Stimulated activated CD8-positive, alpha-beta memory T cell treated with anti-CD3 and anti-CD28 coated beads, Interleukin-12 subunit alpha, Interleukin-12 subunit beta, amount 100 ng/mL, for 4 hours (primary cell): ENCODE results near the gene KLK13.

Experiments
- DNase-seq: peaks from one replicate; pipeline ENCODE4 v3.0.0-alpha.2; 2020; ENCODE audit warnings: low read depth

Gene KLK13

DNA sequence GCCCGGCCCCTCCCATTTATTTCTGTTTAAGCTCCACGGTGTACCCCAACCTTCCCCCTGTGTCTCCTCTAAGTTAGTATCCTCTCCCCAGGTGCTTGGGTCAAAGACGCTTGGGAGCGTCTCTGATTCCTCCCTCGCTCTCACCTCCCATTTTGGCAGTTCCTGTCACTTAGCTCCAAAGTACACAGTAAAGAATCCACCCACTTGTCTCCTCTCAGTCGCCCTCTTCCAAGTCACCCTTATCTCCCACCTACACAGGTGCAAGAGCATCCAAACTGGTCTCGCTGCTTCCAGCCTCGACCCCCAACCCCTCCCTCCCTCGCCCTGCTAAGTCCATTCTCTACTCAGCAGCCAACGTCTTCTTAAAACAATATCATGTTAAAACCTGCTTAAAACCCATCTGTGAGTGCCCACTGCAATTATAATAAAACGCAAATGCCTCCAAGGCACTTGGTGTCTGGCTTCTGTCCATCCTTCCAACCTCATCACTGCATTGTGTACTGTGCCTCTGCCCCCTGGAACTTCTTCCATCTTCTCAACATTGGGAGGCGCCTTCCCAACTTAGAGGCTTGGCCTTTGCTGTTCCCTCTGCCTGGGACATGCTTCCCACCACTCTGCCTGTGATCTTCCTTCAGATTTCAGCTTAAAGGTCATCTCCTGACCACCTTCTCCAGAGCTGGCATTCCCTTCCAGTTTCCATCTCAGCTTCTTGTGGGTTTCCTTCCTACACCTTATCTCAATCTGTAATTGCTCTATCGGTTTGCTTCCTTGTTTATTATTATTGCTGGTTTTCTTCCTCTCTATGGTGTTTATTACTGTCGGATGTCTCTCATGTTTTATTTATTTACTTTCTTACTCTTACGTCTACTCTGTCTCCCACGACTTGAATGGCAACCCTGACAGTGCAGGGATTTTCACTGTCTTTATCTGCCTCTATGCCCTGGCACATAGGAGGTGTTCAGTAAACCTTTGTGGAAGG is 27.3 kb upstream of the KLK13 start:
- no peak for DNase-seq

DNA sequence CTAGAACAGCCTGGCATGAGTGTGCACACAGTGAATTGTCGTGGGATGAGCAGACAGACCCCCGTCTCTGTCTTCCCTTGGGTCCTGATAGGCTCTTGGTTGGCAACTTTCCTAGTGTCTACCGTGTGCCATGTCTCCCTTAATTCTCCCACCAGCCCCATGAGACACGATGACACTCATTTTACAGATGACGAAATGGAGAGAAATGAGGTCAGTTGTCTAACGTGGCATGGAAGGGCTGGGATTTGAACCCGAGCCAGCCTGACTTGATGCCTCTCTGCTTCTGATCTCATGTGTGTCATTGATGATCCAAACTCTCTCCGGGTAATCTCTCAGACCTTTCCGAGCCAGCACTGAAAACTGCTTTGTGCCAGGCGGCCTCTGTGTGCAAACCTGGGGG is 26.2 kb upstream of the KLK13 start:
- no peak for DNase-seq

DNA sequence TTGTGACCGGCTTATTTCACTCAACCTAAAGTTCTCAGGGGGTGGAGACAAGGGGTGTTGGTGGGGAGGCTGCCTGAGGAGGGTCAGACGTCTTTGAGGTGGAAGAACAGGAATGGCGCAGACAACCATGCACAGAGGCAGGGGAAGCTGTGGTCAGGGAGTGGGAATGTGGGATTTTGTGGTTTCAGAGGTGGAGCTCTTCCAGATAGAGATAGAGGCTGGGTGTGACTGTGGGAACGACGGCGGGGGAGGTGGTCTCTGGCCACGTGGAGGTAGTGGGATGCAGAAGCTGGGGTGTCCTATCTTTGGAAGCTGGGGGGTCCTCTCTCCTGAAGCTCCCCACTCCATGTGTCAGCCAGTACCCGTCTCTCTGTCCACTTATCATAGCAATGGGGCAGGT is 25.6 kb upstream of the KLK13 start:
- no peak for DNase-seq

DNA sequence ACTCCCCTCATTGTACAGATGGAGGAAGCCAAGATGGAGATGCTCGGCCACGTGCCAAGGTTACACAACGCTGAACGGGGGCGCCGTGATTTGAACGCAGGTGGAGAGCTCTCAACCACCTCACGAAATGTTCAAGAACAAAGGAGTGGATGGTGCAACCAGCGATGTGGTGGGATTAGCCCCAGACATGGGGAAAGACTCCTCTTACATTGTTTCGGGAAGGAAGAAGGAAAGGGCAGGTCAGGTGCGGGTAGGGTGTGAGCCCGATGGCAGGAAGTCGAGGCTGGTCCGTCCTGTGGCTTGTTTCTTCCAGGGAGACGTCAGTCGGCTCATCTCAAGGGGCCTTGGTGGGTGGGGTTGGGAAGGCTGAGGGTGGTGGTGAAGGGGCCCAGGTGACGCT is 24.9 kb upstream of the KLK13 start:
- no peak for DNase-seq

DNA sequence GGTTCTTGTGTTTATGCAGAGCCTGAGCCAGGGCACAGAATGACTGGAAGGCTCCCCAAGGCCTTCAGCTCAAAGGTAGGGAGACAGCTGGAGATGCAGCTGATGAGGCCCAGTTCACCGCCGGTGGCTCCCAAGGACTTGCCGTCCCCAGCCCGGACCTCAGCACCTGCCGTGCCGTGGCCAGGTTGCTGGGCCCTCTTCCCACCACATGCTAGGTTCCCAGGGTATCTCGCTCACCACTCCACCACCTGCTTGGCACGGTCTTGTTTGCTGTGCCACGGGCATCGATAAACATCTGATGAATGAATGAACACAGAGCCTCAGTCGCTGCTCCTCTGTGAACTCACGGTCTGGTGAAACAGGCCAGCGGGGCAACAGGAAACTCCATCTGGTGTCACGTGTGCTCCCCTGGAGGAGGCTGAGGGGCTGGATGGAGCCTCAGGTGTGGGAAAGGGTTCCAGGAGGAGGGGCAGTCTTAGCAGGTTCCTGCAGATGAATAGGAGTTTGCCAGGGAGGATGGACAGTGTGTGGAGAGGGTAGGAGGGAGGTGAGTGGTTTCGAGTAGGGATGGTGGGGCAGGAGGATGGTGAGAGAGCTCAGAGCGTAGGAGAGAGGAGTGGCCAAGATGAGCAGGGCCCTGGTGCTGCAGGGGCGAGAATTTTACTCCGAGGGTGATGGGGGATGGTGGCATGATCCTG is 21.4 kb upstream of the KLK13 start:
- no peak for DNase-seq

DNA sequence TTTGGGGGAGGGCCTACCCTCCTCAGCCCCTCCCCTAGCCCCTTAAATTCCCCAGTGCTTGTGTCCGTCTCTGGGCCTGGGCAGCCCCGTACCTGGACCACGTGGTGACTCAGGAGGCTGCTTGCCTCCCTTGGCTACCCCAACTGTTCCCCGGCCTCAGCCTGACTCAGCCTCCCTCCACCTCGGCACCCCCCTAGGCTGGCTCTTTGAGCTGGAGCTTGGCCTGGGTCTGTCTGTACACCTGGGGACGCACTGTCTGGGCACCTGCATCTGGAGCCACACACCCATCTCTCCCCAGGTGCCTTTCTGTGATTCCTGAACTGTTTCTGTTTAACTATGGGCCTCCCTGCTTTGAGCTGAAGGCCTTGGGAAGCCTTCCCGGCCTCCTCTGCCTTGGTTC is 19.6 kb upstream of the KLK13 start:
- DNase-seq: no peak

DNA sequence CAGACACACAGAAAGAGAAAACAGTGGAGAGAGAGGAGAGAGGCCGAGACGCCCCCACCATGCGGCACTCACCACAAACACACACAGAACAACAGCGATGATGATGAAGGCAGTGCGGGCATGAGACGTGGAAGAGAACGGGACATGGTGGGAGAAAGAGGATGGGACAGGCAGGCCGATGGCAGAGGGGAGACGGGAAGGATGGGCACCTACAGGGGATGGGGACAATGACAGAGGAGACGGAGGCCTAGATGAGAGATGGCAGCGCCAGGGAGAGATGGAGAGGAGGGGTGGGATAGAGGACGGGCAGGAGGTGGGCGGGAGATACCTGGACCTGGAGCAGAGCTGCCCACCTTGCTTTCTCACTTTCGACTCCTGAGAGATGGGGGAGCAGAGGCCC is 18.9 kb upstream of the KLK13 start:
- DNase-seq: no peak

DNA sequence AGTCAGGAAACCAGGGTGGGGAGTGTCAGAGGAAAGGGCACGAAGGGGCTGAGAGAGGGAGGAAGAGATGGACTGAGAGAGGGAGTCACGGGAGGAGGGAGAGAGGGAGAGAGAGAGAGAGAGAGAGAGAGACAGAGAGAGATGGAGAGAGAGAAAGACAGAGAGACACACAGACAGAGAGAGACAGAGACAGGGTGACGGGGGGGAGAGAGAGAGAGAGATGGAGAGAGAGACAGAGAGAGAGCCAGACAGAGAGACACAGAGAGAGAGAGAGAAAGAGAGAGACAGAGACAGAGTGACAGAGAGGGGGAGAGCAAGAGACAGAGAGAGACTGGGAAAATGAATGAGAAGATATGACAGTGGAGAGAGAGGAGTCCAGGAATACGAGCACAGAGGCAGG is 18.3 kb upstream of the KLK13 start:
- no peak for DNase-seq

DNA sequence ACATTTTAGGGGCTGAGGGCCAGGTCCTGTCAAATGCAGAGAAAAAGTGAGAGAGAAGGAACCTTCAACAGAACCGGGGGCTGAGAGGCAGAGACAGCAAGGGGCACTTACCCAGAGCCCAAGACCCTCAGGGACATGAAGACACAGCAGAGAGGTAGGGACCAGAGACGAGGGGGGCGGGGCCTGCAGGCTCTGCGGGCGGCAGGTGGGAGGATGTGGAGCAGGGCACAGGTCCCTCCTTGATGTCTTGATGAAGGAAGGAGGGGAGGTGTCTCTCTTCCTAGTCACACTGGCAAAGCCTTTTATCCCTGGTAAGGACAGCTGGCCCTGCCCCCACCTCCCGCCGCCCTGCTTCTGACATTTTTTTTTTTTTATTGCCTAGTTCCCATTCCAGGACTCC is 17.7 kb upstream of the KLK13 start, which contains the start of gene KLK14:
Gene KLK14 (minus strand): TSS at position 277 of the 400 bp plus-strand sequence. CDS start 273 bp downstream, at position 4.
- no peak for DNase-seq

DNA sequence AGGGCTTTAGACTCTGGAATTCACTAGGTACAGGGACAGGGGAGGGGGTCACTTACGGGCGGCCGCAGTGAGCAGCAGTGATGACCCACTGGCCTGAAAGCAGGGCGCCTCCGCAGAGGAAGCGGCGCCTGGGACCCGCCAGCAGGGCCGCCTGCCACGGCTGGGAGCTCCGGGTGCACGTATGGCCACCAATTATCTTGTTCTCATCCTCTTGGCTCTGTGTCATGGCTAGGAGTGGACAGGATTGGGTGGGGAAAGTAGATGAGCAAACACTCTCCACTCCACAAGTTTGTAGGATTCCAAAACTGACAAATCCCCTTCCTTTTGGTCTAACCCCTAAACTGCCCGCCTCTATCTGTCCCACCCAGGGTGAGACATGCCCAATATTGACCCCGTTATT is 16.6 kb upstream of the KLK13 start:
- no peak for DNase-seq

DNA sequence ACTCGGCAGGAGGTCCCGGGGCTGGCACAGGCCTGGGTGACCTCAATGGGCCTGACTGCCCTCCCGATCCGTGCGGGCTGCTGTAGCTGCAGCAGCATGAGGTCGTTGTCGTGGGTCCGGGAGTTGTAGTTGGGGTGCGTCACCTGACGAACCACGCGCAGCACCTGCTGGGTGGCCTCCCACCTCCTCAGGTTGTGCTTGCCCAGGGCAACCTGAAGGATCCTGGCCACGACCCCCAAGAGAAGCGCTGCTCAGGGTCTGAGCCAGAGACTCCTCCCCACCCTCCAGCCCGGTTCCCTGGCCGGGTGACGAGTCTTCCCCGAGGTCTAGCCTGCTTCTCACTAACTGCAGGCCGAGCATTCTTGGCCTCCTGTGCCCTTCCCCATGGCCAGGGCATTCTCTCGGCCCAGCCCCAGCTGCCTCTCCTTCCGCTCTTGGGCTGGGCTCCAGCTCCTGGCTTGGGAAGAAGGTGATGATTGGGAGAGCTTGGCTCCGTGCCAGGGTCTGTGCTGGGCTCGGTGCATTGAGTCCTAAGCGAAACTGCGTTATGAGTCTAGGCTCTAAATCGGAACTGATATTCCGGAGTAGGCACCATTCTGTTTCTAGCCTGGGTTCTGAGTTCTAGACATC is 14.7 kb upstream of the KLK13 start:
- DNase-seq: no peak

DNA sequence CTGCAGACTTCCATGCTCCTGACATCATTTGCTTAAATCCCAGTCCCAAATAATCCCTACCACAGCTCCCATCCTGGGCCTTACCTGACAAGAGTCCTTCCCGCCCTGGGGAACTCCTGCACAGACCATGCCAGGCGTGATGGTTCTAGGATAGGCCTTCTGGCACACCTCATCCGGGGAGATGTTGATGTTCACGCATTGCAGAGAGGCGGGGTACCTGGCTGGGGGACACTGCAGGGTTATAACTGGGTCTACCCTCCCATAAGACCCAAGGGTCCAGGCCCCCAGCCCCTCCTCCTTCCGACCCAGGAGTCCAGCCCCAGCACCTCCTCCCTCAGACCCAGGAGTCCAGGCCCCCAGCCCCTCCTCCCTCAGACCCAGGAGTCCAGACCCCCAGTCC is 13.8 kb upstream of the KLK13 start:
- no peak for DNase-seq

DNA sequence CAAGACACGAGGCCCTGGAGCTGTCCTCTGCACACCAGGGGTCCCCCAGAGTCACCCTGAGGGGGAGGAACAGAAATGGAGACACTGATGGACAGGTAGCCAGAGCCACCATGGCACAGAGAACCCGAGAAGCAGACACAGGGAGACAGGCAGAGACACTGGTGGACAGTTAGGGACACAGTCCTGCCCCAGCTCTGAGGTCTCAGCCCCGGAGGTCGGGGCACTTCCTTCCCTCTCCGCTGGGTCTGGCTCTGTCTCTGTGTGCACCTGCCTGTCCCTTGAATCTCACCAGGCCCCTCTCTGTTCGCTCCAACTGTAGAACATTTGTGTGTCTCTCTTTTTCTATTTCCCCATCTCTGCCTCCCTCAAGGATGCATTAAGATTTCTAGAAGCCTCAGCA is 13.2 kb upstream of the KLK13 start:
- no peak for DNase-seq

DNA sequence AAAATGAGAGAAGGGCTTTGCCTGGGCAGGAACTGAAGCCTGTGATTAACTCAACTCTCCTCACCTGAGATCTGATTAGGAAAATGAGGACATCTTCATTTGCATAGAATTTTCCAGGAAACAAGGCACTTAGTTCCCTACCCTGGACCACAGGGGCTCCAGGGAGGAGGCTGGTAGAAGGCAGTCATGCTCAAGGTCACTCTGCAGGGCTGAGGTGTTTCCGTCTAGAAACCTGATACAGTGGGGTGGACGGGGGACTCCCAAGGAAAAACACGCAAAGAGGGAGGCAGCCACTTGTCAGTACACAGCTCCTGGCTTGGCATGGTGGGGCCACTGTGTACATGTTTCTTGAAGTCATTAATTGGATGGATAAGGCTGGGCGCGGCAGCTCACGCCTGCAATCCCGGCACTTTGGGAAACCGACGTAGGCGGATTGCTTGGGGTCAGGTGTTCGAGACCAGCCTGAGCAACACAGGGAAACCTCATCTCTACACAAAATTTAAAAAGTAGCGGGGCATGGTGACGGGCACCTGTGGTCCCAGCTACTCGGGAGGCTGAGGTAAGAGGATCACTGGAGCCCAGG is 11.8 kb upstream of the KLK13 start:
- no peak for DNase-seq

DNA sequence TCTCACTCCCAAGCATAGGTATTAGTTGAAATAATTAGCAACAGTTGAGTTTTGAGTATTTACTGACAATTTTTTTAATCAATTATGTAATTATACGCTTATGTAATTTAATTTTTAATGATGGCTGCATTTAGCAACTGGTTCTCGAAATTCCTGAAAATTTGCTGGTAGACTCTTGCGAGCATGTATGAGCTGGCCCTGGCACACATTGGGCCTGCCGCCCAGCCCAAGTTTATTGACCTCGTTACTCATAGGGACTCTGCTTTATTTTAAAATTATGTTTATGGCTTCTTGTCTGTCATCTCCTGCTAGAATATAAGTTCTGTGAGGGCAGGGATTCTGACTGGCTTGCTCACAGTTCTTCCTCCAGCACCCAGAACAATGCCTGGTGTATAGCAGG is 11.1 kb upstream of the KLK13 start:
- no peak for DNase-seq

DNA sequence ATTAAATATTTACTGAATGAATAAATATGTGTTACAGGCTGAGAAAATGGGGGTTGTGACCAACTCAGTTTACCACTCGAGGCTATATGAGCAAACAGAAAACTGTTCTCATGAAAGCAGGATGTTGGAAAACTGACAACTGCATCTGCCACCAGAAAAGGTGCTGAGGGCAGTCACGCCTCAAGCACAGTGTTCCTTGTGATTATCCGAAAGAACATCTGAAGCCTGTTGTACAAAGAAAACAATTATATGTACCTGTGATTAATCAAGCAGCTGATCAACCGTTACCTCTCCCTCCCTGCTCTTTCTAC is 6.2 kb upstream of the KLK13 start:
- DNase-seq: no peak

DNA sequence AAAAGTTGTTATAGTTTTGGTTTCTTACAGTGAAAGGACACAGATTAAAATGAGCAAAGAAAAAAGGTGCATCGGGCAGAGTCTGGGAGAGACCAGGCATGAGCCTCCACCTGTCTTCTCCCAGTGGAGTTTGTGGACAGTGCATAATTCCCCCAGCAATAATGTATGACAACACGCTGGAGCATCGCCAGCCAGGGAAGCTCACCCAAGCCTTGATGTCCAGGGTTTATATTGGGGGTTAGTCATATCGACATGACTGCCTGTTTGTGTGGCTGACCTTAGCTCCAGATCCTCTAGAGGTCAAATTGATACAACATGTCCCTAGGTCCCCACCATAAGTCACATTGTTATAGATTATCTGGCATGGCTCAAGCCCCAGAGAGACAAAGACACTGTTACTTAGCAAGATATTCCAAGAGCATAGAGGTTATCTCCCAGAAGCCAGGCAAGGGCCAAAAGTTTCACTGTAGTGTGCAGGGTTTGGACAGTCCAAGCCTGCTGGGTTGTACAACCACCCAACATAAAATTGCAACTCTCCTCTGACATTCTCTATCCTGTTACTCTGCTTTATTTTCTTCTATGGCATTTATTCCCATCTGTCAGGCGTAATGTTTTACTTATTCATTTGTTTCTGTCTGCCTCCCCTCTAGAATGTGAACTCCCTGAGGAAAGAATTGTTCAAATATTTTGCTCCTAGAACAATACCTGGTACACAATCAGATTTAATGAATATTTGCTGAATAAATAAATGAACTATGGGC is 5.6 kb upstream of the KLK13 start:
- DNase-seq: no peak

DNA sequence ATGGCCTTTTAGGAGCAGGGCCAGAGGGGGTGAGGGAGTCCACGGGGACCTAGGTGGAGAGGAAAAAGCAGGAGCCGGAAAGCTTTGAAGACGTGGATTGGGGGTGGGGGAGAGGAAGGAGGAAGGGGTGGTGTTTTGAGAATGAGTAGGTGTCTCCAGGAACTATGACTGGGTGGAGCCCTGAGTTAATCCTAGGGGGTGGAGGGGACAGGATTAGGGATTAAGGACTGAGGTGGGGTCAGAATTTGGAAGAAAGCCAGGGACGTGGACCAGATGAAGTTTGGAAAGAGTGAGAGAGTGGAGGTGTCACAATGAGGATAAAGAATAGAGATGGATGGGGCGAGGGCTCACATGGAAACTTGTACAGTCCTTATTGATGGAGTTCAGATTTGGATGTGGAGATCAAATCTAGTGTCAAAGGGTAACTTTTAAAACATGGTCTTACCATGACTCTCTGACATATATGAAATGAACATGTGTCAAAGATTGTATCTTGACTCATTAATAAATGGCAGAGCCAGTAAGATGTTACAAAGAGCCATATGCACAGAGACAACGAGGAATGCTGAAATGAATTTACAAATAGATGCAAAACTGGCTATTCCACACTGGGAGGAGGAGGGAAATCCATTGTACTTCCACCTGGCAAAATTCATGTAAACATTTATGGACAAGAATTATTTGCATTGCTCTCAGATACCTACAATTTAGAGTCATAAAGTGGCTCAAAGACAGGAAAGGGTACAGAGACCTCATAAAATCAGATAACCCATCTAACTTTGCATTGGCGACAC is 1.7 kb upstream of the KLK13 start:
- no peak for DNase-seq

DNA sequence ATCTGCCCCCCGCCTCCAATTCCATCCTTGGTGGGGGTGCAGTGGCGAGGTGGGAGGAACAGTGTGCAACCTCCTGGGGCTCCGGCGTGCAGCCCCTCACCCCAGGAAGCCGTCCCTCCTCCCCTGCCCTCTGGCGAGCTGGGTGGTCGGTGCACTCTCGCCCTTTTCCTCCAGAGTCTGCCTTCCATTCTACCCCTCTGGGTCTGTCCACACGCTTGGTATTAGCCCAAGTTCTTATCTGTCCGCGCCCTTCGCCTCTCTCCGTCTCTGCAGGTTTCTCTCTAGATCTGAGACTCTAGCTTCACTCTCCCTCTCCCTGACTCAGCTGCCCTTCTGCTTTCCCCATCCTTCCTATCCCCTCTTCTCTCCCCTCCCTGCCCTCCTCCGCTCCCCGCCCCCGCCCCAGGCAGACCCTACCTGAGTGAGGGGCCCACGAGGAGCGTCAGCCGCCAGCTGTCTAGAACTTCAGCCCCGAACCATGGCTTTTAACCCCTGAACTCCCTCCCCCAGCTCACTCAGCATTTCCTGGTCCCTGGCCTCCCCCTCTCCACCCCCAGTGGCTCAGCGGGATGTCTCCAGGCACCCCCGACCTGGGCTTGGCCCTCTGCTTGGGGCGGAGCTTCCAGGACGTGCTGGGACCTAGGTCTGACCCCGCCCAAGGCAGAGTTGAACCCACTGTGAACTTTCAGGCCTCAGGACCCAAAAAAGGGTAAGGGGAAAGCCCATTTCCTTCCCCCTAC is 499 bp upstream of the KLK13 start:
- no peak for DNase-seq

DNA sequence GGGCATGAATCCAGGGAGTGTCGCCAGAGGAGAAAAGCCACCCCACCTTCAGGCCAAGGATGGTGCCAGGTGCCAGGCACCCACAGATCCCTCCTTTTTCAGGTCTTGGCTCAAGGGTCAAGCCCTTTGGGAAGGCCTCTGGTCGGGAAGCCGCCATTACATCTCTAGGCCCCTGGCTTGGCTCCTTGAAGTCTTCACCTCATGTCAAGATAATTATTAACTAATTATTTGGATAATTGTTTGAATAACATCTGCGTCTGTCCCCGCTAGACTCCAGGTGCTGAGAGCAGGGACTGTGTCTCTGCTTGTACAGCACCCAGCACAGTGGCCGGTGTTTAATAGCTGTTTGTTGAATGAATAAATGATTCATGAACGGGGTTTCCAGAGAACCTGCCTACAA is 1.2 kb downstream of the KLK13 start:
- no peak for DNase-seq
